Camera-type eye (tissue), 1 donor: Measurements from ENCODE around the gene CHD2. TPM values are rescaled to one million over a fixed set of nuclear protein-coding genes. Genes with fewer than 3 reads are reported as not detected.

Source experiments
- total RNA-seq: library from RNA; depleted of rRNA; stranded (reverse); fragments of >200 nt; gene quantifications from one replicate; pipeline ENCODE4 v1.2.3, GENCODE V29; 2014

CHD2 gene
- total RNA-seq, result 230 TPM

GRCh38 chr15:92899948-92900730, at the start of gene CHD2:
Gene CHD2, plus strand, starts transcription at chr15:92900324. Its CDS starts 914 bp downstream, at chr15:92901238.

Other genes starting within 250 kb of the CHD2 start
- gene FAM174B, start 244.5 kb upstream of the CHD2 start, total RNA-seq, result 33.9 TPM
- gene RGMA, start 188.9 kb downstream of the CHD2 start, total RNA-seq, result 13.7 TPM